Measurements from ENCODE around the gene HPS3. TPM values are rescaled to one million over a fixed set of nuclear protein-coding genes. Genes with fewer than 3 reads are reported as not detected.

HPS3 gene
- total RNA-seq, 1 donor from 2014 or later = 26.8 TPM

Other genes with a start within 250 kb of the HPS3 start
- gene GYG1, start 138.1 kb upstream of the HPS3 start, total RNA-seq = 40.9 TPM
- 22.6 TPM for gene HLTF, start 43.1 kb upstream of the HPS3 start, total RNA-seq
- gene CP, start 92.2 kb downstream of the HPS3 start, total RNA-seq = 2.0 TPM
- 7.7 TPM for gene TM4SF18, start 204.0 kb downstream of the HPS3 start, total RNA-seq
- gene TM4SF1, start 248.0 kb downstream of the HPS3 start, total RNA-seq = 139 TPM

Measured in mucosa of gallbladder (tissue), 1 donor.